Fibroblast of skin of left quadriceps (primary cell): ENCODE measurements around the gene KIAA0753.

Experiments used
- DNase-seq, 2 experiments: peaks; one replicate each; pipeline ENCODE4 v3.0.0-alpha.2; 2013; ENCODE audit warnings: low read depth in 2 of 2

Gene KIAA0753

GRCh38 chr17:6569370-6570285, 70.9 kb downstream of the KIAA0753 start:
- no peak for DNase-seq

DNA sequence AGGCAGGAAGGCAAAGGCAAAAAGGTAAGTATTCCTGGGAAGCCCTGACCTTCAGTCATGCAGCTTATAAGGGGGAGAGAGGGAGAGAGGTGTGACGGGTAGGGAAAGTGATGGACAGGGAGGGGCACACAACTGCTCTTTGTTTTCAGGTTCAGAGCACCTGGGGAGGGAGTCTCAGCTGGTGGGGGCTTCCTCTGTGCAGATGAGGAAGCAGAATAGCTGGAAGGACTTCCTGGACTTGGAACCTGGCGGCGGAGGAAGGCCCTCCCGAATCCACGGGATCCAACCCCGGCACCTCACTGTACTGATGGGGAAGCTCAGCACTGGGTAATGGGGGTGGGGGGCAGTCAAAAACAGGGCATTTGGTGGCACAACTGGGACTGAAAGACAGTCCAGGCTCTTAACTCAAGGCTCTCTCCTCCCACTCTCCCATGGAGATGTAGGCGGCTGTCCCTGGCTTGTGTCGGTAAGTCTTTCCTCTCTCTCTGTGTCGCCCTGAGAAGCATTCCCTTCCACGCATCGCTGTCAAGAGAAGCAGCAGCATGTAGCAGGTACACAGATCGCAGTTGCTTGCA, 72.2 kb downstream of the KIAA0753 start:
- no peak for DNase-seq

GRCh38 chr17:6567528-6568183, 72.9 kb downstream of the KIAA0753 start:
- no peak for DNase-seq

DNA sequence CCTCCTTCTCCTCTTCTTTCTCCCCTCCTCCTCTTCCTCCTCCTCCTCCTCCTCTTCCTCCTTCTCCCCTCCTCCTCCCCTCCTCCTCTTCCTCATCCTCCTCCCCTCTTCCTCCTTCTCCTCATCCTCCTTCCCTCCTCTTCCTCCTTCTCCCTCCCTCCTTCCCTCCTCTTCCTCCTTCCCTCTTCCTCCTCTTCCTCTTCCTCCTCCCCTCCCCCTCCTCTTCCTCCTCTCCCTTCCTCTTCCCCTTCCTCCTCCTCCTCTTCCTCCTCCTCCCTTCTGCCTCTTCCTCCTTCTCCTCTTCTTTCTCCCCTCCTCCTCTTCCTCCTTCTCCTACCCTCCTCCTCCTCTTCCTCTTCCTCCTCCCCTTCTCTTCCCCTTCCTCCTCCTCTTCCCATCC, 79.1 kb downstream of the KIAA0753 start:
- no peak for DNase-seq

- DNase-seq: no peak
Observed at GRCh38 chr17:6560496-6560895, 80.0 kb downstream of the KIAA0753 start.

DNA sequence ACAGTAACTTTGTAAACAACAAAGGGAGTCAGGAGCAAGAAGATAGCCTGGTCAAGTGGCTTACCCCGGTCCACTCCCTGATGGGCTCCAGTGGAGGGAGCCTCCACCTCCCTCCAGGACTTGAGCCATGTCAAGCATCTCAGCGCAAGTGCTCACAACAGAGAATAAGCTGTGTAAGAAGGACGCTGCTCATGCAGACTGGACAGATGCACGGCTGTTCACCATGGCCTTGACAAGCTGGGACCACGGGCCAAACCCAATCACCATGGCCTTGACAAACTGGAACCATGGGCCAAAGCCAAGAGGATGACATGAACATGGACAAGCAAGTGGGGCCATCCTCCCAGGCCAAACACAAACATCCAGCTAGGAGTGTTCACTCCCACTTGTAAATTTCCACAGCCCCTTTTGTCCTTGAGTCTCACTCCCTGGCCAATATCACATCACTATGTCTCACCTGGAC, 80.7 kb downstream of the KIAA0753 start:
- DNase-seq: no peak

DNA sequence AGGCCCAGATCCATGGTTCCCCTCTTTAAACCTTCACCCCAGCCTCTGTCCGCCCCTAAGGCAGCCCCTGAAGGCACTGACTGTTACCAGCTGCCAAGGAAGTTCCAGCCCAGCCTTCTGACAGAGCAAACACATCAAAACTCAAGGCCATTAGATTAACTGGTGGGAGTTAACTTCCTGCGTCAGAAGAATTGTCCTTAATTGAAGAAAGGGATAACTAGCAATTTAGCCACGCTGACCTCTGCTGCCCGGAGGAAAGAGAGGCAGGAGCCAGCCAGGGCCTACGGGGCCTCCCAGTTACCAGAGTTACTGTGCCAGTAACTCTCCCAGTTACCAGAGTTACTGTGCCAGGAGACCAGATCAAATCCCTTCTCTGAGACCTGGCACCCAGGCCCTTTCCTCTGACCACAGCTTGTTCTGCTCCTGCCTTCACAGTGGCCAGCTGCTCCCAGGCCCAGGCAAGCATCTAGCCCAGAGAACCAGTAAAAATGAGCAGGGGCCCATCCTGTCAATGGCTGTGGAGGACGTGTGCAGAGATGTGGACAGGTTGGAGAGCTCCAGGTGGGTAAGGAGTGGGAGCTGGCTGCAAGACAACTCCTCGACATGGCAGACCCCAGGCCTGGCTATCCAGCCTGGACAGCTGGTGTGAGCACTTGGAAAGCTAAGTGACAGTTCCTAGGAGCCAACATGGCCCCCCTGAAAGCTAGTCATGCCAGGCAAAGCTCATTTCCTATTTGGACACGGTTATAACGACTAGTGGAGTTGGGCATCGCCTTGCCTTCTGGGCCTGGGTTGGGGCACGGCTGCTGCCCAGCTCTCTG, 81.4 kb downstream of the KIAA0753 start:
- DNase-seq: no peak

DNA sequence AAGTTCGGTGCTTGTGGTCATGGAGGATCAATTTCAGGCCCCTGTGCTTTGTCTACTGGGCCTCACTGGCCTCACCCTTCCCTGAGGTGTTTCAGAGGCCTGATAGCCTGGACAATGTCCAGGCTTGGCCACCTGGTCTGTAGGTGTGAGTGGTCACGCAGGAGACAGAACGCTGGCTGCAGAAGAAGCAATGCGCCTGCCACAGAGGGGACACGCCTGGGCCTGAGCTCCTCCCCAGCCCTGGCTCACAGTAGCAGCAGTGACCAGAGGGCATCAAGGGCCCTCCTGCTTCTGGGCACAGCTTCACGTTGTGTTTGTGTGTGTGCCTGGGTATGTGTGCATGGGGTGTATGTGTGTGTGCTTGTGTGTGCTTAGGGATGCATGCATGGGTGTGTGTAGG, 82.2 kb downstream of the KIAA0753 start:
- no peak for DNase-seq

- no peak for DNase-seq
Observed at GRCh38 chr17:6557040-6557438, 83.5 kb downstream of the KIAA0753 start.

DNA sequence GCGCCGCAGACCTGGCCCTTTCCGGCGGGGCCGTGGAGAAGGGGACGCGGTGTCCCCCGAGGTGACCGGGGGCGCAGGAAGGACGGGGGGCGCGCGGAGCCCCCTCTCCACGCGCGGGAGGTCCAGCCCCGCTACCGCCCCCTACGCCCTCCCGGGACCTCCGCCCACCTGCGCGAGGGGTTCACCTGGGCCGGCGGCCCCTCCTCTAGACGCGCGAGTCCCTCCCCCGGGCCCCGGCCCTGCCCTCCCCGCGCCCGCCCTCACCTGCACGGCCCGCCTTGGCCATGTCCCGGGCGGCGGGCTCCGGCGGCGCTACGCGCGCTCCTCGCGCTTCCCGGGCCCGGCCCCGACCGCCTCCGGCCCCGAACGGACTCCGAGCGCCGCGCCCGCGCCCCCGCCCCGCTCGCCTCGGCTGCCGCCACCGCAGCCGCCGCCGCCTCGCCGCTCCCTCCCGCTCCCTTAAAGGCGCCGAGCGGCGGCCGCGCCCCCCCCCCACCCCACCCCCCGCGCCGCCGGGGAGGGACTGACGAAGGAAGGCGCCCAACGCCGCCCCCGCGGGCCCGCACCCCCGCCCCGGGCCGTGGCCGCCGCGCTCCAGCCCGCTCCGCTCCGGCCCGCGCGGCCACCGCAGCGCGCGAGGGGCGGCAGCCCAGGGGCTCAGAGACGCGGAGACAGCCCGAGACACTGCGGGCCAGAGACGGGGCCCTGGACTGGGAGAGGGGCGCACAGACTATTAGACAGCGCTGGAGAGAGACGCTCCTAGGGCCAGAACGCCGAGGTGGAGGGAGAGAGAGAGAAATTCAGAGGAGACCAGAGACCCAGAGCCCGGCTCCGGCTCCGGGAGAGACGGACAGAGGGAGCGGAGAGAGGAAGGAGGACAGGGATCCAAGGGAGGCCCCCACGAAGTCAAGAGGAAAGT, 84.1 kb downstream of the KIAA0753 start, which contains the start of gene PITPNM3:
Gene PITPNM3 (minus strand): TSS at position 435 of the 919 bp plus-strand sequence. CDS start 149 bp downstream, at position 286.
- DNase-seq: no peak

DNA sequence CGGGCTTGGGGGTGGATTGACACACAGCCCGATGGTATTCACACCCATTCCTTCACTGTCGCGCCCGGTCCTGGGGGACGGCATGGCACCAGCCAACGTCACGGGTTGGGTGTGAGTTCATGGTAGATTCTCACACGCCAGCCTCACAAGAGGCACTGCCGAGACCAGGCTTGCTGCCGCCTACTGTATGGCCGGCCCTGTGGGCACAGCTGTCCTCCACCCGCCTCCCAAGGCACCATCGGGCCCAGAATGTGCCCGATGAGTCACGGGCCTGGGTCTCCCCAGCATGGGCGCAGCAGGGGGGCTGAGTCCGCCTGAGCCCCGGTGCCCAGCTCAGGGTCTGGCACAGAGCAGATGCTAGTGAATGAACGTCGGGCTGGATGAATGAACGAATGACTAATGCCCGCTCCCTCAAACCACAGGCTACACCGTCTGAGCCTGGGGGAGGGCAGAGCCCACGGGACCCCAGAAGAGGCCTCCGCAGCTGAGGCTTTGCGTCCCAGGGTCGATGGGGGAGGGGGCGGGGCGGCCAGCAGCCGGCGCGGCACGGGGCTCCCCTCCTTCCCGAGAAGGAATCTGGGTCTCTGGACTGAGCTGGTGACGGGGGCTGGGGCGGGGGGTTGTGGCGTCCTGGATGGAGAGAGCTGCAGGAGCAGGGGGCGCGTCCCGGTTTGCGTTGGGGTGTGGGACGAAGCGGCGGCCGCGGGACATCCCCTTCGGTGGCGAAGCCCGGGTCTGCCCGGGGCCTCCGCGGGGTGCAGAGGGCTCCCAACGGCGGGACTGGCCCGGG, 85.0 kb downstream of the KIAA0753 start:
- DNase-seq: no peak

- DNase-seq: no peak
Observed at GRCh38 chr17:6554871-6555330, 85.6 kb downstream of the KIAA0753 start.

- DNase-seq: no peak
Observed at GRCh38 chr17:6554342-6554741, 86.2 kb downstream of the KIAA0753 start.

- DNase-seq: no peak
Observed at GRCh38 chr17:6551869-6552531, 88.5 kb downstream of the KIAA0753 start.

- DNase-seq: no peak
Observed at GRCh38 chr17:6551356-6551755, 89.2 kb downstream of the KIAA0753 start.

GRCh38 chr17:6549384-6550036, 91.0 kb downstream of the KIAA0753 start:
- no peak for DNase-seq

GRCh38 chr17:6548578-6549330, 91.8 kb downstream of the KIAA0753 start:
- DNase-seq: no peak

DNA sequence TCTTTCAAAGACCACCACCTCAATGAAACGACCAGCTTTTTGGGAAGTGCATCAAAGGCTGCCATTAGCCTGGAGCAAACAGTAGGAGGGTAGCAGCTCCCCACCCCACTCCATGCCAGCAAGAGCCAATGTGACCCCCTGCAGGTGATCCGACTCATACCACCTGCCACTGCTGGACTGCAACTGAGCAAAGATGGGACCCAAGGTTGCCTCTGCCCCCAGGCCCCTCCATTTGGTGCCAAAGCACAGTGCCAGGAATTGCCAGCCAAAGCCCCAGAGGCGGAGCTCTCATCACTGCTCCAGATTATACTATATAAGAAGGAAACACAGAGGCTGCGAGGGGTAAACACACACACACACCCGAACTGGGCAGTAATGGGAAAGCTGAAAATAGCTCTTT, 92.5 kb downstream of the KIAA0753 start:
- DNase-seq: no peak
